ENCODE results near the gene SMAD9.

SMAD9 gene

DNA sequence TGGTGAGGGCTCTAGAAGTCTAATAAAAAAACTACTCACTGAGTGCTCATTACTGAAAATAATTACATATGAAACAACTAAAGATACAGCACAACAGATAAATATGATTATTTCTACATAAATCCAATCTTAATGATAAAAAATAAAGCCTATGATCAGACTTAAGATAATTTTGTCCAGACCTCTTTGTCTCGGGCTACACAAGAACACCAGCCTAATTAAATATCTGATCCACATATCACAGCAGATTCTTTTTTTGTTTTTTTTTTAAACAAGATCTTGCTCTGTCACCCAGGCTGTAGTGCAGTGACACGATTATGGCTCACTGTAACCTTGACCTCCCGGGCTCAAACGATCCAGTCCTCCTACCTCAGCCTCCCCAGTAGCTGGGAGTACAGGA lies 30.3 kb upstream of the SMAD9 start:
- no peaks in the 10 kb centered on the region for H3K27me3 ChIP-seq (replicated peaks; ENCODE audit: insufficient read depth, low read length)
- no peaks in the 10 kb centered on the region for H3K36me3 ChIP-seq (replicated peaks; ENCODE audit: insufficient read depth, low read length)
- DNase-seq = no peak
- TF ChIP-seq, protein P1, sequence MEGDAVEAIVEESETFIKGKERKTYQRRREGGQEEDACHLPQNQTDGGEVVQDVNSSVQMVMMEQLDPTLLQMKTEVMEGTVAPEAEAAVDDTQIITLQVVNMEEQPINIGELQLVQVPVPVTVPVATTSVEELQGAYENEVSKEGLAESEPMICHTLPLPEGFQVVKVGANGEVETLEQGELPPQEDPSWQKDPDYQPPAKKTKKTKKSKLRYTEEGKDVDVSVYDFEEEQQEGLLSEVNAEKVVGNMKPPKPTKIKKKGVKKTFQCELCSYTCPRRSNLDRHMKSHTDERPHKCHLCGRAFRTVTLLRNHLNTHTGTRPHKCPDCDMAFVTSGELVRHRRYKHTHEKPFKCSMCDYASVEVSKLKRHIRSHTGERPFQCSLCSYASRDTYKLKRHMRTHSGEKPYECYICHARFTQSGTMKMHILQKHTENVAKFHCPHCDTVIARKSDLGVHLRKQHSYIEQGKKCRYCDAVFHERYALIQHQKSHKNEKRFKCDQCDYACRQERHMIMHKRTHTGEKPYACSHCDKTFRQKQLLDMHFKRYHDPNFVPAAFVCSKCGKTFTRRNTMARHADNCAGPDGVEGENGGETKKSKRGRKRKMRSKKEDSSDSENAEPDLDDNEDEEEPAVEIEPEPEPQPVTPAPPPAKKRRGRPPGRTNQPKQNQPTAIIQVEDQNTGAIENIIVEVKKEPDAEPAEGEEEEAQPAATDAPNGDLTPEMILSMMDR (IDR thresholded peaks at IDR 0.05; ENCODE audit: low read length) = no peak
- TF ChIP-seq EZH2 (optimal IDR thresholded peaks at IDR 0.05; ENCODE audit: low read depth, low read length) = no peak
- no peak for TF ChIP-seq EZH2phosphoT487 (IDR thresholded peaks at IDR 0.05; ENCODE audit: low read length)
- H3K4me2 ChIP-seq (ENCODE audit: low read depth, low read length) = no peak overlapping the region
- no peaks in the 10 kb centered on the region for H4K20me1 ChIP-seq (ENCODE audit: insufficient read depth, low read length)
- no peak overlapping the region for H3K4me3 ChIP-seq (ENCODE audit: low read length)
- no peak overlapping the region for H3K9ac ChIP-seq (ENCODE audit: low read length)
- H3K27ac ChIP-seq (ENCODE audit: low read length) = no peak overlapping the region
- H3K79me2 ChIP-seq (ENCODE audit: low read length) = no peaks in the 10 kb centered on the region
- H2AFZ ChIP-seq (ENCODE audit: low read length) = no peak overlapping the region
- no peaks in the 10 kb centered on the region for H3K9me2 ChIP-seq (replicated peaks; ENCODE audit: insufficient read depth, low read length)
- H3F3A ChIP-seq (ENCODE audit: insufficient read depth, low read length) = no peaks in the 10 kb centered on the region
- H3K9me3 ChIP-seq (replicated peaks; ENCODE audit: insufficient read depth, low read length) = no peaks in the 10 kb centered on the region
- H3K4me1 ChIP-seq (ENCODE audit: low read length) = no peaks in the 10 kb centered on the region

DNA sequence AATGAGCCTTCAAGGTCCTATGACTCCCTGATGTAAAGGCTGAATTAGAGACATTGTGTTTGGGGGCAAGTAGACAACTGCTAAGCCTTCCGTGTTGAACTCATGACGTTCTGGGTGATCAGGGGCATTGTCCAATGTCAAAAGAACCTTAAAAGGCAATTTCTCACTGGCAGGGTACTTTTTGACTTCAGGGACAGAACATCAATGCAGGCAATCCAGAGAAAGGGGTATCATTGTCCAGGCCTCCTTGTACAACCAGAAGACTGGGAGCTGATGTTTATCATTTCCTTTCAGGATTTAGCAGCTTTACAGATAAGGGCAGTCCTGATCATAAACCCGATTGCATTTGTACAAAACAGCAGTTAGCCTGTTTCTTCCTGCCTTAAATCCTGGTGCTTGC lies 25.0 kb upstream of the SMAD9 start:
- DNase-seq = no peak
- H4K20me1 ChIP-seq (ENCODE audit: insufficient read depth, low read length) = no peaks in the 10 kb centered on the region
- H3K79me2 ChIP-seq (ENCODE audit: low read length) = no peaks in the 10 kb centered on the region
- H3K9me2 ChIP-seq (replicated peaks; ENCODE audit: insufficient read depth, low read length) = no peaks in the 10 kb centered on the region
- no peaks in the 10 kb centered on the region for H3K9me3 ChIP-seq (replicated peaks; ENCODE audit: insufficient read depth, low read length)
- H3K4me2 ChIP-seq (ENCODE audit: low read depth, low read length) = no peak overlapping the region
- no peaks in the 10 kb centered on the region for H3K4me1 ChIP-seq (ENCODE audit: low read length)
- H3F3A ChIP-seq (ENCODE audit: insufficient read depth, low read length) = no peaks in the 10 kb centered on the region
- no peaks in the 10 kb centered on the region for H3K27me3 ChIP-seq (replicated peaks; ENCODE audit: insufficient read depth, low read length)
- H3K4me3 ChIP-seq (ENCODE audit: low read length) = no peak overlapping the region
- no peak for TF ChIP-seq EZH2phosphoT487 (IDR thresholded peaks at IDR 0.05; ENCODE audit: low read length)
- TF ChIP-seq, protein P1 (IDR thresholded peaks at IDR 0.05; ENCODE audit: low read length) = no peak
- no peak for TF ChIP-seq EZH2 (optimal IDR thresholded peaks at IDR 0.05; ENCODE audit: low read depth, low read length)
- no peak overlapping the region for H2AFZ ChIP-seq (ENCODE audit: low read length)
- no peaks in the 10 kb centered on the region for H3K36me3 ChIP-seq (replicated peaks; ENCODE audit: insufficient read depth, low read length)
- H3K27ac ChIP-seq (ENCODE audit: low read length) = no peak overlapping the region
- H3K9ac ChIP-seq (ENCODE audit: low read length) = no peak overlapping the region

DNA sequence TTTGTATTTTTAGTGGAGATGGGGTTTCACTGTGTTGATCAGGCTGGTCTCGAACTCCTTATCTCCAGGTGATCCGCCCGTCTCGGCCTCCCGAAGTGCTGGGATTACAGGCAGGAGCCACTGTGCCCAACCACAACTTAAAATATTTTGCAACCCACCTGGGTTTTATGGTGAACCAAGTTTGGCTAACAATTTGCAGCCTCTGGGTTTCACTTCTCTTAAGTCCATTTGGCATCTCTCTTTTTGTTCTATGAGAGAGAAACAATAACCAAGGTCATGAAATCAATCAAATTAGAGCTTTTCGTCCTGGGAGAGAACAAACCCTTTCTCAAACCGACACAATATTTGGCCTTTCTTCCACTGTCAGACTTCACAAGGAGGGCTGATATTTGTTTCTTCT lies 5.6 kb upstream of the SMAD9 start:
- TF ChIP-seq, protein P1 (IDR thresholded peaks at IDR 0.05; ENCODE audit: low read length) = no peak
- no peak for TF ChIP-seq EZH2 (optimal IDR thresholded peaks at IDR 0.05; ENCODE audit: low read depth, low read length)
- TF ChIP-seq EZH2phosphoT487 (IDR thresholded peaks at IDR 0.05; ENCODE audit: low read length) = no peak
- Histone ChIP-seq H3K27me3 (replicated peaks; ENCODE audit: insufficient read depth, low read length) (no peaks in the 10 kb centered on the region), H3K27ac (ENCODE audit: low read length) (no peak overlapping the region), H3K79me2 (ENCODE audit: low read length) (no peaks in the 10 kb centered on the region), H3K9me3 (replicated peaks; ENCODE audit: insufficient read depth, low read length) (no peaks in the 10 kb centered on the region), H3K4me1 (ENCODE audit: low read length) (no peaks in the 10 kb centered on the region), H3K36me3 (replicated peaks; ENCODE audit: insufficient read depth, low read length) (no peaks in the 10 kb centered on the region), H3K4me2 (ENCODE audit: low read depth, low read length) (no peak overlapping the region), H2AFZ (ENCODE audit: low read length) (no peak overlapping the region), H3F3A (ENCODE audit: insufficient read depth, low read length) (no peaks in the 10 kb centered on the region), H3K9me2 (replicated peaks; ENCODE audit: insufficient read depth, low read length) (no peaks in the 10 kb centered on the region), H3K9ac (ENCODE audit: low read length) (no peak overlapping the region), H4K20me1 (ENCODE audit: insufficient read depth, low read length) (no peaks in the 10 kb centered on the region), H3K4me3 (ENCODE audit: low read length) (no peak overlapping the region)
- DNase-seq = no peak
